GM18502 (cell line): ENCODE results near the gene NPHP1.
"Not testable (repeated sequence)": the region's sequence is repeated elsewhere in the genome, so short reads cannot be mapped to it uniquely, and the experiment has no call there.

Experiments used
- ATAC-seq: cut with Tn5 transposase; IDR thresholded peaks from one replicate; pipeline ENCODE4 v1.9.1; 2021; ENCODE audit warnings: mild to moderate bottlenecking; ENCODE audit not compliant: unreplicated experiment, poor library complexity

Gene NPHP1

GRCh38 chr2:110140401-110140800 is 64.4 kb downstream of the NPHP1 start:
- ATAC-seq = no peak

GRCh38 chr2:110134025-110134424 is 70.8 kb downstream of the NPHP1 start:
- no peak for ATAC-seq

- no peak for ATAC-seq
These were observed 73.6 kb downstream of the NPHP1 start for GRCh38 chr2:110131166-110131565.

GRCh38 chr2:110130757-110131156 is 74.1 kb downstream of the NPHP1 start:
- ATAC-seq = no peak

- no peak for ATAC-seq
These were observed 77.9 kb downstream of the NPHP1 start for GRCh38 chr2:110126906-110127305.

GRCh38 chr2:110126086-110126773 is 78.6 kb downstream of the NPHP1 start:
- no peak for ATAC-seq

- ATAC-seq = no peak
These were observed 79.7 kb downstream of the NPHP1 start for GRCh38 chr2:110124939-110125691.

- ATAC-seq = no peak
These were observed 80.6 kb downstream of the NPHP1 start for GRCh38 chr2:110124038-110124825.

- no peak for ATAC-seq
These were observed 83.2 kb downstream of the NPHP1 start for GRCh38 chr2:110121592-110121991.

GRCh38 chr2:110121052-110121334 is 83.8 kb downstream of the NPHP1 start:
- no peak for ATAC-seq

GRCh38 chr2:110120171-110121051 is 84.4 kb downstream of the NPHP1 start:
- no peak for ATAC-seq

- no peak for ATAC-seq
These were observed 88.6 kb downstream of the NPHP1 start for GRCh38 chr2:110116033-110116710.

GRCh38 chr2:110115291-110116032 is 89.4 kb downstream of the NPHP1 start, which contains the start of gene MALL:
MALL (minus strand) TSS chr2:110115822; CDS start chr2:110115792, 30 bp downstream.
- ATAC-seq = no peak

- ATAC-seq = no peak
These were observed 90.0 kb downstream of the NPHP1 start for GRCh38 chr2:110114831-110115255.

- no peak for ATAC-seq
These were observed 90.7 kb downstream of the NPHP1 start for GRCh38 chr2:110113961-110114591.

GRCh38 chr2:110108291-110108690 is 96.5 kb downstream of the NPHP1 start:
- ATAC-seq = not testable (repeated sequence)

GRCh38 chr2:110107092-110108079 is 97.4 kb downstream of the NPHP1 start:
- ATAC-seq = no peak
